GM12801 (cell line): ENCODE data around the gene SYT7.

Experiments
- TF ChIP-seq, protein P1 (sequence below): IDR thresholded peaks from one replicate; pipeline ENCODE4 v1.5.1; 2011; ENCODE audit warnings: control low read depth; ENCODE audit not compliant: insufficient read length; ENCODE audit errors: extremely low read depth

SYT7 gene

DNA sequence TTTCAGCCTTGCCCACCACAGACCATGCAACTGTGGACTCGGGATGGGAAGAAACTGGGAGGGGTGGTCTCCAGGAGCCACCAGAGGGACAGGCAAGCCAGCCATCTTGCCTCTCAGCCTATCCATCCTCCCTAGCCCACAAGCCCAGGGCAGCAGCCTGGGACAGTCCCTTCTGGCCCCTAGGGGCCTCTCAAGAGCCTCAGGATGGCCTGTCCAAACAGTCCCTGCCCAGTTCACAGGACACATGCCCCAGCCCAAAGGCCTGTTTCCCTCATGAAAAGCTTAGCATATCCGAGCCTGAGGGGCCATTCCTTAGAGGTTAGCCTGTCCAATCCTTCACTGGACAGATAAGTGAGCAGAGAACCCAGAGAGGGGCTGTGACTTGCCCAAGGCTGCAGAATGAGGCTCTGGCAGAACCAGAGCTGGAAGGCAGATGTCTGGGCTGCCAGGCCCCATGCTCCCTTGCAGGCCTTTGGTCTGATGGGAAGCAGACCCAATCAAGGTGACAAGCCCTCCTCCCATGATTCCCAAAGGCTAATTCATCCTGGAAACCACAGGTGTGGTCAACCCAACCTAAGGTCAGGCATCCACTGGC lies 44.1 kb downstream of the SYT7 start:
- TF ChIP-seq, protein P1, sequence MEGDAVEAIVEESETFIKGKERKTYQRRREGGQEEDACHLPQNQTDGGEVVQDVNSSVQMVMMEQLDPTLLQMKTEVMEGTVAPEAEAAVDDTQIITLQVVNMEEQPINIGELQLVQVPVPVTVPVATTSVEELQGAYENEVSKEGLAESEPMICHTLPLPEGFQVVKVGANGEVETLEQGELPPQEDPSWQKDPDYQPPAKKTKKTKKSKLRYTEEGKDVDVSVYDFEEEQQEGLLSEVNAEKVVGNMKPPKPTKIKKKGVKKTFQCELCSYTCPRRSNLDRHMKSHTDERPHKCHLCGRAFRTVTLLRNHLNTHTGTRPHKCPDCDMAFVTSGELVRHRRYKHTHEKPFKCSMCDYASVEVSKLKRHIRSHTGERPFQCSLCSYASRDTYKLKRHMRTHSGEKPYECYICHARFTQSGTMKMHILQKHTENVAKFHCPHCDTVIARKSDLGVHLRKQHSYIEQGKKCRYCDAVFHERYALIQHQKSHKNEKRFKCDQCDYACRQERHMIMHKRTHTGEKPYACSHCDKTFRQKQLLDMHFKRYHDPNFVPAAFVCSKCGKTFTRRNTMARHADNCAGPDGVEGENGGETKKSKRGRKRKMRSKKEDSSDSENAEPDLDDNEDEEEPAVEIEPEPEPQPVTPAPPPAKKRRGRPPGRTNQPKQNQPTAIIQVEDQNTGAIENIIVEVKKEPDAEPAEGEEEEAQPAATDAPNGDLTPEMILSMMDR = no peak

DNA sequence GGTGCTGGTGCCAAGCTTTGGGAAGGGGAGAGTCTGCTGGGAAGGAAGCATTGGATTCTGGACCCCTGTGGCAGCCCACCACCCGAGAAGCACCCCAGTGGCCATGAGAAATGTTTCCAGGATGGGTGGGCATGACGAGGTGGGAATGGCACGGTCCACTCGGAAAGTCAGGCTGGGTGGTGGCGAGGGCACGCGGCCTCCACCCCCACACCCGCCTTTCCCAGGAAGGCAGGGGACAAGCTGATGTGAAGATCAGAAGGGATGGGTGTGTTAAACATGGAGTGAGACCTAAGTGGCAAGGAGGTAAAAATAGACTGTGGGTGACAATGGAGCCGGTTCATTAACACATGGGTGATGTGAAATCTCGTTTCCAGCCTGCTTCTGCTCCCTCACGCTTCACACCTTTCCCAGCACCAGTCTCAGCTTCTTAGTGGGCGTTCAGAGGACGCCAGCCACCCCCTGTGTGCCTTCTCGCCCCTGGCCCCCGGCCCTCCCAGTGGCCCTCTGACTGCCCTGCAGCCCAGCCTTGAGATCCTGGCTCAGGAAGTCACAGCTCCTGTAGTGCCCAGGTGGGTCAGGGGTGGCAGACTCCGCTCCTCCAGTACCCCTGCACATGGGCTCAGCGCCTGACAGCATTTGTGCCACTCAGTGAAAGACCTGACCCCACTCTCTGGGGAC lies 44.7 kb downstream of the SYT7 start:
- TF ChIP-seq, protein P1 = no peak

DNA sequence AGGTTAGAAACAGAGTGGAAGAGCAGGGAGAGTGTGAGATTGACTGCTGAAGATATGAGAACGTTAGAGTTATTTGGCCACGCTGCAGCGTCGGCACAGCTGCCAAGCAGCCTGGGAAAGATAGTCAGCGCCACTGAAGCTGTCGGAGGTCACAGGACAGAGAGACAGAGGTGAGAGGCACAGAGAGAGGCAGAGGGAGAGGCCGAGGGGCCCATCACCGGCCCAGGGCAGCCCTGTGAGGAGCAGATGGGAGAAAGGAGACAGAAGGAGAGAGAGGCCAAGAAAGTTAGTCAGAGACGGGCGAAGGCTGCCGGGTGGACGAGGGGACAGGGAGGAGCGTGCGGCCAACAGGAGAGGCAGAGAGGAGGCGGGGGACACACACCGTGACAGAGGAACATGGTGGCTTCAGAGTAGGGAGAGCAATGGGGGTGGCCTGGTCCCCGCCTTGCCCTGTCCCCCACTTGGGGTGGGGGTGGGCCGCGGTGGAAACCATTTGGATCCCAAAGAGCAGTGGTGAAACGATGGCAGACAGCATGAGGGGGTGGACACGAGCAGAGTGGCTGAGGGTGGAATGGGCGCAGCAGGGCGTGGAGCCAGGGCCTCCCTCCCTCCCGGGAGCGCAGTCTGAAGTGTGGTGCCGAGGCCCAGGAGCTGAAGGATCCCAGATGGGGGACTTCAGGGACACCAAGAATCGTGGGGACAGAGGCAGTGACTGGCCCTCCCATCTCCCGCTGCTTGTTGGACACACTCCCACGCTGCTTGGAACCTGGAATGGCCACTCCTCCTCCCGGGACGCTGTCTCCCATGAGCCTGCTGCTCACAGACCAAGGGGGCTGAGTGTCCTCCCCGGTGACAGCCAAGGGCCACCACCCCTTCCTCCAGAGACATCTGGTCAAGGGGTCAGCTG lies 45.7 kb downstream of the SYT7 start:
- TF ChIP-seq, protein P1 = no peak

DNA sequence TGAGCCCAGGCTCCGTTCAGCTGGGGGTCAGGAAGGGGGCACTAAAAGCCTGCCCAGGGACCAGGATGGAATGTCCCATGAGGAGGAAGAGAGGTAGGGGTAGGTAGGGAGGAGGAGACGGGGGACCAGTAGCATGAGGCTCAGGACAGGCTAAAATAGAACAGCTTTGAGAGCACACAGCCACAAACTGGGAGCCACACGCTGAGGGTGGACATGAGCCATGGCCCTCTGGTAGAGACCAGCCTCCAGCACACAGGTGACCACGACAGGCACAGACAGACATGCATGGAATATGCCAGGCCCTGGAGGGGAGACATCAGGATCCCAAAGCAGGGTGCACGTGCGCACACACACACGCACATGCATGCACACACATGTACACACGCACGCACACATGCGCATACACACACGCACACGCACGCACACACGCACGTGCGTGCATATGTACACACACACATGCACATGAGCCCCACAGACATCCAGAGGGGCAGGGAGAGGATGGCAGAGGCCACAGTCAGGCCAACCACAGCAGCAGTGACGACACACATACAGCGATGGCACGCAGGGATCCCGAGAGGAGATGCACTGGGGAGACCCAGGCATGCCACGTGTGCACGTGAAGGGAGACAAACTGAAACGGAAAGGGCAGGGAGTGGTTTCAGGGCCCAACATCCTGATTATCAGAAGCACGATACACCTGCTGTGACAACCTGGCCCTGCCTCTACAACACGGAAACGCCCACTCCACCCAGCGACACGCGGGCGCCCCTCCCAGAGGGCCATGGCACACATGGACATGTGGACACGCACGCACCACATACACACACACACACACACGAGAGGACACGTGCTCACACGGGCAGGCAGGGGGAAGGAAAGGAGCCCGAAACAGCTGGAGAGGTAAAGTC lies 46.6 kb downstream of the SYT7 start:
- TF ChIP-seq, protein P1 = no peak

DNA sequence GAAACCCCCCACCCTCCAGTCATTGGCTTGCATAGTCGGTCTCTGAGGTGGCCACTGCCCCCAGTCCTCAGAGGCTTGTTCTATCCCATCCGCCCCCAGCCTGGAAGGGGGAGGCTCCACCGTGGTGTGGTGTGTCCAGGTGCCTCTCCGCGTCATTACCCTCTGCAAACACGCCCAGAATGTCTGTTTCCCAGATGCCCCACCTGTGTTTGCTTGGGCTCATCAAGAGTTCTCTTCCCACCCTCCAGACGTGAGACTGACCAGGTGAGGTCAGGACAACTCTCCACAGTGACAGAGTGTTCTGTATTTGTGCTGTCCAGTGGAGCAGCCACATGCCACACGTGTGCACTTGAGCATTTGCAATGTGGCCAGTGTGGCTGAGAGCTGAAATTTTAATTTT lies 47.5 kb downstream of the SYT7 start:
- TF ChIP-seq, protein P1 = no peak

DNA sequence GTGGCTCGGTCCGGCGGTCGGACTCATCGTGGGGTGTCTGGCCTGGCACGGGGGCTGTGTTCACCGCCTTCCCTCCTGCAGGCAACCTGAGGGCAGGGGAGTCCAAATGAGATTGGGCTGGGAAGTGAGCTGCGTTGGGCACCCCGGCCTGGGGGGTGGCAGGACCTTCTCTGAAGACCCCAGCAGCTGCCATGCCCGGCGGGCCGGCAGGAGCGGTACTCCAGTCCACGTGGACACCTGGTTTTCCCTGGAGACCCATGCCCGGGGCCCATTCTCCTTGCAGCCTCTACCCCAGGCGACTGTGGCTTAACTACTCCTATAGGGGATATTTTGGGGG lies 47.9 kb downstream of the SYT7 start:
- TF ChIP-seq, protein P1 = no peak
